Small intestine (tissue), 7 donors: ENCODE measurements around the gene PTPRG. TPM values are rescaled to one million over a fixed set of nuclear protein-coding genes. Genes with fewer than 3 reads are reported as not detected.

ENCODE experiments used
- DNase-seq, 2 donors: peaks; one replicate each; pipeline versions ENCODE4 v3.0.0 to v3.0.0-alpha.2; 2013
- FAIRE-seq: peaks from 2 replicates; lab custom pipeline; 2012; peaks lifted over from hg19 to GRCh38; lab: Jason Lieb, UNC
- H3K27ac ChIP-seq, 3 donors: one replicate each; pipeline ENCODE4 v1.5.1; 2013; ENCODE audit warnings: low read length in 2 of 3, mild to moderate bottlenecking in 2 of 3, control low read depth in 1 of 3, inconsistent platforms in 1 of 3, low read depth in 1 of 3, moderate library complexity in 1 of 3
- H3K27me3 ChIP-seq, 3 donors: one replicate each; pipeline ENCODE4 v1.6.1; 2013; ENCODE audit warnings: low read length in 3 of 3, inconsistent platforms in 1 of 3; ENCODE audit not compliant: control insufficient read depth in 3 of 3, insufficient read depth in 3 of 3
- H3K36me3 ChIP-seq, 3 donors: one replicate each; pipeline ENCODE4 v1.6.1; 2013; ENCODE audit warnings: low read length in 3 of 3, inconsistent platforms in 1 of 3, low read depth in 1 of 3, mild to moderate bottlenecking in 1 of 3, moderate library complexity in 1 of 3; ENCODE audit not compliant: control insufficient read depth in 3 of 3, insufficient read depth in 2 of 3
- H3K4me1 ChIP-seq, 3 donors: one replicate each; pipeline ENCODE4 v1.6.1; 2013; ENCODE audit warnings: low read length in 2 of 3, inconsistent platforms in 1 of 3, low read depth in 1 of 3, mild to moderate bottlenecking in 1 of 3, moderate library complexity in 1 of 3; ENCODE audit not compliant: control insufficient read depth in 3 of 3, insufficient read depth in 2 of 3
- H3K4me3 ChIP-seq, 3 donors: one replicate each; pipeline ENCODE4 v1.5.1; 2013; ENCODE audit warnings: low read length in 3 of 3, control low read depth in 1 of 3, inconsistent platforms in 1 of 3, low read depth in 1 of 3, mild to moderate bottlenecking in 1 of 3, moderate library complexity in 1 of 3
- H3K9me3 ChIP-seq, 2 donors: one replicate each; pipeline ENCODE4 v1.6.1; 2013; ENCODE audit warnings: low read depth in 1 of 2, low read length in 1 of 2; ENCODE audit not compliant: control insufficient read depth in 2 of 2, insufficient read depth in 1 of 2
- WGBS, 3 donors: extraction: QIAGEN DNeasy Blood & Tissue Kit; methylation state at CpG; one replicate each; pipeline ENCODE4 v1.1.7; 2013; 5-methylcytosine and 5-hydroxymethylcytosine counted together
- polyA plus RNA-seq, 4 donors: library from polyadenylated mRNA; stranded (reverse) in 3 of 4; unstranded in 1 of 4; fragments of 200-250 nt in 3 of 4; fragments of 120-200 nt in 1 of 4; gene quantifications; one replicate each; pipeline versions ENCODE4 v1.2.1 to v1.2.3, GENCODE V29; 2013
- donor health status: healthy with polysubstance abuse.
- donor health status: control.
- donor health status: control.
- donor health status: Bipolar disorder and iron deficiency.
- donor health status: healthy.

PTPRG gene
- polyA plus RNA-seq, 4 donors: 0.81 to 18.3 (median 5.6) TPM

- H3K27ac ChIP-seq: no peak overlapping the region
- H3K4me1 ChIP-seq: no peaks in the 10 kb centered on the region
- H3K36me3 ChIP-seq: no peaks in the 10 kb centered on the region
- H3K27me3 ChIP-seq: no peaks in the 10 kb centered on the region
- DNase-seq (no peak), FAIRE-seq (no peak)
- no peak overlapping the region for H3K4me3 ChIP-seq
- WGBS, 3 donors: 70 to 78% (median 72%) methylated on average over 13 of the region's 13 CpGs
- no peaks in the 10 kb centered on the region for H3K9me3 ChIP-seq
Measured at GRCh38 chr3:61612211-61613194, 51.1 kb downstream of the PTPRG start.

- no peaks in the 10 kb centered on the region for H3K4me1 ChIP-seq
- no peaks in the 10 kb centered on the region for H3K9me3 ChIP-seq
- H3K27ac ChIP-seq: no peak overlapping the region
- no peak overlapping the region for H3K4me3 ChIP-seq
- FAIRE-seq (no peak), DNase-seq (no peak)
- H3K36me3 ChIP-seq: no peaks in the 10 kb centered on the region
- no peaks in the 10 kb centered on the region for H3K27me3 ChIP-seq
- WGBS, 3 donors: 95 to 100% (median 100%) methylated on average over 1 of the region's 1 CpG
Measured at GRCh38 chr3:61613666-61614065, 52.3 kb downstream of the PTPRG start.

GRCh38 chr3:61615643-61616042 is 54.3 kb downstream of the PTPRG start:
- Histone ChIP-seq H3K27me3 (no peaks in the 10 kb centered on the region), H3K36me3 (no peaks in the 10 kb centered on the region), H3K9me3 (no peaks in the 10 kb centered on the region), H3K4me1 (no peaks in the 10 kb centered on the region), H3K4me3 (no peak overlapping the region), H3K27ac (no peak overlapping the region)
- no peak for DNase-seq
- WGBS, 3 donors: 88 to 98% (median 95%) methylated on average over 4 of the region's 4 CpGs
- no peak for FAIRE-seq

- WGBS, 3 donors: 84 to 91% (median 89%) methylated on average over 6 of the region's 6 CpGs
- Histone ChIP-seq H3K27ac (peak overlapping the region in 1 of 3 donors; percentile 5), H3K9me3 (no peaks in the 10 kb centered on the region), H3K27me3 (no peaks in the 10 kb centered on the region), H3K4me1 (no peaks in the 10 kb centered on the region), H3K36me3 (no peaks in the 10 kb centered on the region), H3K4me3 (no peak overlapping the region)
- FAIRE-seq: no peak
- no peak for DNase-seq
Measured at GRCh38 chr3:61616586-61616985, 55.2 kb downstream of the PTPRG start.

- no peaks in the 10 kb centered on the region for H3K9me3 ChIP-seq
- peak overlapping the region in 2 of 3 donors; percentile 30 to 55 for H3K27ac ChIP-seq
- no peaks in the 10 kb centered on the region for H3K27me3 ChIP-seq
- 31 to 62% (median 48%) methylated on average over 4 of the region's 4 CpGs for WGBS, 3 donors
- FAIRE-seq: no peak
- no peaks in the 10 kb centered on the region for H3K4me1 ChIP-seq
- no peak overlapping the region for H3K4me3 ChIP-seq
- H3K36me3 ChIP-seq: no peaks in the 10 kb centered on the region
- peak; percentile 67 to 78 for DNase-seq
Measured at GRCh38 chr3:61617041-61617440, 55.7 kb downstream of the PTPRG start.

DNA sequence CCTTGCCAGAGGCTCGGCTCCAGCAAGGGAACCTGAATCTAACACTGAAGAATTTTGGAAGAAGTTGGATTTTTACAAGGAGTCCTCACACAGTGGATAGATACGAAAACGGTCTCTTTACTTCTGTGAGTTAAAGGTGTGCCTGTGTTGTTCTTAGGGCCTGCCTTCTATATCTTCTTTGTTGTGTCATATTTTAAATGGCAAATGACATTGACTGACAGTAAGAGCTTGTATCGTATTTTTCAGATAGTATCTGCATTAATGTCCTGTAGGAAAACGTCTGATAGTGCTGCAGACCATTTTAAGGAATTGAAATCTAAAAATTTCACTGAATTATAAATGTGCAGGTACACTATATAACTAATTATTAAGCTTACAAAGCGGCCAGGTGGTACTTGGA is 56.3 kb downstream of the PTPRG start:
- WGBS, 3 donors: 71 to 80% (median 75%) methylated on average over 6 of the region's 6 CpGs
- no peaks in the 10 kb centered on the region for H3K27me3 ChIP-seq
- no peak for DNase-seq
- no peaks in the 10 kb centered on the region for H3K9me3 ChIP-seq
- peak overlapping the region; percentile 18 to 55 (median 30) for H3K27ac ChIP-seq
- no peak for FAIRE-seq
- H3K36me3 ChIP-seq: no peaks in the 10 kb centered on the region
- no peak overlapping the region for H3K4me3 ChIP-seq
- H3K4me1 ChIP-seq: no peaks in the 10 kb centered on the region

DNA sequence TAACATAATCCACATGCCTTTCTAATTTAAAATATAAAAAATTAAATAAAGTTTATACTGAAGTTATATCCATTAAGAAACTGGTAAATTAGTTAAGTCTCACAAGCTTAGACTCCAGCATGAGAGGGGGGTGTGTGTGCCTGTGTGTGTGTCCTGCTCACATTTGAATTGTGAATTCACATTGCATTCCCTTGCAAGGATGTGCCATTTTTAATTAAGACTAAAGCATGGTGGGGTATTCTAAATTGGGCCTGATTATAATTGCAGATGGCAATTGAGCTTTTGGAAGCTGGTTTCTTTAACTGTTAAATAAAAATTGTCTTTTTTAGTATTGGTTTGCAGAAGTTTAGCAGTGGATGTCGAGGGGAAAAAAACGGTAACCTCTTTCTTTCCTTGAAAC is 56.9 kb downstream of the PTPRG start:
- Histone ChIP-seq H3K4me3 (no peak overlapping the region), H3K36me3 (no peaks in the 10 kb centered on the region), H3K4me1 (no peaks in the 10 kb centered on the region), H3K9me3 (no peaks in the 10 kb centered on the region), H3K27ac (no peak overlapping the region), H3K27me3 (no peaks in the 10 kb centered on the region)
- FAIRE-seq (no peak), DNase-seq (no peak)
- WGBS, 3 donors: 73 to 93% (median 86%) methylated on average over 2 of the region's 2 CpGs

- Histone ChIP-seq H3K27me3 (no peaks in the 10 kb centered on the region), H3K4me3 (no peak overlapping the region), H3K9me3 (no peaks in the 10 kb centered on the region), H3K36me3 (no peaks in the 10 kb centered on the region), H3K4me1 (no peaks in the 10 kb centered on the region), H3K27ac (no peak overlapping the region)
- WGBS, 3 donors: 82 to 96% (median 87%) methylated on average over 6 of the region's 6 CpGs
- DNase-seq: no peak
- no peak for FAIRE-seq
Measured at GRCh38 chr3:61618871-61619270, 57.5 kb downstream of the PTPRG start.
